SJCRH30 (cell line): ENCODE data around the gene PERCC1. TPM values are rescaled to one million over a fixed set of nuclear protein-coding genes. Genes with fewer than 3 reads are reported as not detected.
"Not testable (repeated sequence)": the region's sequence is repeated elsewhere in the genome, so short reads cannot be mapped to it uniquely, and the experiment has no call there.

Experiments used
- DNase-seq, 2 experiments: peaks; one replicate each; pipeline ENCODE4 v3.0.0-alpha.2; 2015 to 2020
- H3K27ac ChIP-seq: fragments of 250-450 bp; sonication (Bioruptor Pico); 2 replicates; pipeline ENCODE4 v1.5.1; 2020; ENCODE audit warnings: mild to moderate bottlenecking, moderate library complexity
- H3K27me3 ChIP-seq: fragments of 250-450 bp; sonication (Bioruptor Pico); 2 replicates; pipeline ENCODE4 v1.5.1; 2020; ENCODE audit warnings: mild to moderate bottlenecking, moderate library complexity
- H3K36me3 ChIP-seq: fragments of 250-450 bp; sonication (Bioruptor Pico); 2 replicates; pipeline ENCODE4 v1.5.1; 2020; ENCODE audit warnings: mild to moderate bottlenecking, moderate library complexity
- H3K4me1 ChIP-seq: fragments of 250-450 bp; sonication (Bioruptor Pico); 2 replicates; pipeline ENCODE4 v1.5.1; 2020; ENCODE audit warnings: mild to moderate bottlenecking, moderate library complexity
- H3K4me3 ChIP-seq: fragments of 250-450 bp; sonication (Bioruptor Pico); 2 replicates; pipeline ENCODE4 v1.5.1; 2020; ENCODE audit warnings: mild to moderate bottlenecking, moderate library complexity
- H3K9me3 ChIP-seq: fragments of 250-450 bp; sonication (Bioruptor Pico); replicated peaks from 2 replicates; pipeline ENCODE4 v1.5.1; 2020; ENCODE audit warnings: mild to moderate bottlenecking, moderate library complexity
- total RNA-seq: library from RNA; depleted of rRNA; stranded (reverse); fragments of >200 nt; shearing (Covaris generic); gene quantifications from 2 replicates; pipeline ENCODE4 v1.2.3, GENCODE V29; 2014

Gene PERCC1
- total RNA-seq, 1 experiment from 2014 or later: 111 TPM

DNA sequence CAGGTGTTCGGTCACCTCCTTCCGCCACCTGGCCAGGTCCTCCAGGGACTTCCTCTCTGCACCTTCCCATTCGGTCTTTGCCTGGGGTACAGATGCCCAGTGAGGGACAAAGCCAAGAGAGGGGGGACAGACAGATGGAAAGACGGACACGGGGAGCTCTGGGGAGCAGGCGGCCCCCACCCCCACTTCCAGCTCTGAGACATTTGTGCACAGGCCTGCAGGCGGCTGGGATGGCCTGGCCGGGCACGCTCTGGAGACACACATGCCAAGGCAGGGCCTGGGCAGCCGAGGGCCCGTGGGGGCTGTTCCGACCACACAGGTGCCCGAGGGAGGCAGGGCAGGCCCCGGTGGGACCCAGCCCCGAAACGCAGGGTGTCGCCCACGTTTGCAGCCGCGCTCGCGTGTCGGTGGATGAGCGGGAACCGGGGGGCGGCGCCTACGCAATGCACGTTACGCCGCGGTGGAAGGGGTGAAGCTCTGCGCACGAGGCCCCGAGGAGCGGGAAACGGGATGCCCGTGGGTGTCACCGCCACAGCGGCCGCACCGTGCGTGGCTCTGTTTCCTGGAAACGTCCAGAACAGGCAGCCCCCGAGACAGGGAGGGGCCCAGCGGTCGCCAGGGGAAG lies 6.0 kb downstream of the PERCC1 start:
- Histone ChIP-seq H3K4me3 (peak overlapping the region; percentile 33), H3K9me3 (no peaks in the 10 kb centered on the region), H3K27ac (peak overlapping the region; percentile 42), H3K4me1 (peaks cover 41% of the 10 kb centered on the region), H3K36me3 (peaks cover 16% of the 10 kb centered on the region), H3K27me3 (no peaks in the 10 kb centered on the region)
- DNase-seq: peak; percentile 68 to 73

- peaks cover 14% of the 10 kb centered on the region for H3K36me3 ChIP-seq
- peaks cover 41% of the 10 kb centered on the region for H3K4me1 ChIP-seq
- DNase-seq: peak; percentile 93 to 95
Observed at GRCh38 chr16:1437606-1438005, 6.7 kb downstream of the PERCC1 start.

GRCh38 chr16:1438229-1439057 lies 7.6 kb downstream of the PERCC1 start:
- Histone ChIP-seq H3K4me3 (peak overlapping the region; percentile 33), H3K9me3 (no peaks in the 10 kb centered on the region), H3K27me3 (no peaks in the 10 kb centered on the region), H3K27ac (peak overlapping the region; percentile 42; the same call in 1 of the 2 replicates), H3K36me3 (peaks cover 8% of the 10 kb centered on the region), H3K4me1 (peaks cover 41% of the 10 kb centered on the region)
- peak; percentile 63 to 74 for DNase-seq

More at GRCh38 chr16:1437606-1438005, 6.7 kb downstream of the PERCC1 start:
- no peaks in the 10 kb centered on the region for H3K9me3 ChIP-seq
- peak overlapping the region; percentile 42 for H3K27ac ChIP-seq
- H3K4me3 ChIP-seq: peak overlapping the region; percentile 33
- H3K27me3 ChIP-seq: no peaks in the 10 kb centered on the region

GRCh38 chr16:1439058-1439698 lies 8.3 kb downstream of the PERCC1 start:
- Histone ChIP-seq H3K4me3 (peak overlapping the region; percentile 33), H3K9me3 (no peaks in the 10 kb centered on the region), H3K27me3 (no peaks in the 10 kb centered on the region), H3K36me3 (0 out of 2 replicates have a peak, but pooled peaks cover under 1% of the 10 kb centered on the region), H3K27ac (peak overlapping the region; percentile 16; the same call in 1 of the 2 replicates), H3K4me1 (peaks cover 41% of the 10 kb centered on the region)
- peak; percentile 76 to 84 for DNase-seq

DNA sequence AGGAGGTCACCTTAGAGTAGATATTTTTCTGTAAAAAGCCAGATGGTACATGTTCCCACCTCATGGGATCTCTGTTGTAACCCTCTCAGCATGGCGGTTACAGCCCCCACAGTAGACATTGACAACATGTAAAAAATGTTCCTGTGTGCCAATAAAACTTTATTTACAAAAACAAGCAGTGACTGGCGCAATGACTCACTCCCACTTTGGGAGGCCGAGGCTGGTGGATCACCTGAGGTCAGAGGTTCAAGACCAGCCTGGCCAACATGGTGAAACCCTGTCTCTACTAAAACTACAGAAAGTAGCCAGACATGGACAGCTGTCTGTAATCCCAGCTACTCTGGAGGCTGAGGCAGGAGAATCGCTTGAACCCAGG lies 8.8 kb downstream of the PERCC1 start:
- peak overlapping the region; percentile 33; the same call in 1 of the 2 replicates for H3K4me3 ChIP-seq
- H3K27ac ChIP-seq, H3K36me3 ChIP-seq, DNase-seq, H3K27me3 ChIP-seq, H3K9me3 ChIP-seq: not testable (repeated sequence)
- H3K4me1 ChIP-seq: peaks cover 41% of the 10 kb centered on the region

DNA sequence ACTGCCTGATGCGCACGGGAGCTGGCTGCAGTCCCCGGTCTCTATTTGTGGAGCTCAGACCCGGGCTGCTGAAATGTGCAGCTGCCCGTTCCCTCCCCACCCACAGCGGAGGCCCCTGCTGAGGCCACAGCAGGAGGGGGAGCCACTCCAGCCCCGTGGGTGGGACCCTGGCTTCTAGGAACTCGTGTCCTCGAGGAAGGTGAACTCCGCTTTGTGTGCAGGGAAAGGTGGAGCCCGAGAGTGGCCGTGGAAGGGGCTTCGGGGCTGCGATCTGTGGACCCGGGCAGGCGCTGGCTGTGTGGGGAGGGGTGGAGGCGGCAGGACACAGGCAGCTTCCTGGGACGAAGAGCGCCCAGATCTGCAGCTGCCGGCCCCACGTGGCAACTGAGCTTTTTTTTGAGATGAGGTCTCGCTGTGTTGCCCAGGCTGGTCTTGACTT lies 10.5 kb downstream of the PERCC1 start:
- H3K9me3 ChIP-seq: no peaks in the 10 kb centered on the region
- no peaks in the 10 kb centered on the region for H3K36me3 ChIP-seq
- H3K4me1 ChIP-seq: peaks cover 28% of the 10 kb centered on the region
- H3K27me3 ChIP-seq: no peaks in the 10 kb centered on the region
- H3K27ac ChIP-seq: peak overlapping the region; percentile 40
- peak overlapping the region; percentile 31 for H3K4me3 ChIP-seq
- peak; percentile 74 to 80 for DNase-seq

DNA sequence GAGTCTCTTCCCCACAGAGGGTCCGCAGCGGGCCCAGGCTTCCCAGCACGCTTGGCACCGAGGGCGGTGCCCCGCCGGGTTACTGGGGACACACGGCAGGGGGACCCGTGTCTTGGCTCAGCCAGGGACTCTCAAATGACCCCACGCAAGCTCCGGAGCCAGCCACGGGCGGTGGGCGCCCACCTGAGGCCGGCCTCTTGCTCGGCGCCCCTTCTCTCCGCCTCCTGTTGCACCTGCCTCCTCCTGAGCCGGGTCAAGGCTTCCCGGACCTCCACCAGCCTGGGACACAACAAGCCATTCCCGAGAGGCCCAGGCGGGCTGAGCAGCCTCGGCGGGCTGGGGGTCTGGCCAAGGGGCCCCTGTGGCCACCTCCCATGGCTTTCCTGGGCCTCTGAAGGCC lies 11.8 kb downstream of the PERCC1 start:
- no peak overlapping the region for H3K4me3 ChIP-seq
- DNase-seq: no peak
- no peaks in the 10 kb centered on the region for H3K27me3 ChIP-seq
- no peak overlapping the region for H3K27ac ChIP-seq
- no peaks in the 10 kb centered on the region for H3K9me3 ChIP-seq
- H3K36me3 ChIP-seq: no peaks in the 10 kb centered on the region
- peaks cover 18% of the 10 kb centered on the region for H3K4me1 ChIP-seq

DNA sequence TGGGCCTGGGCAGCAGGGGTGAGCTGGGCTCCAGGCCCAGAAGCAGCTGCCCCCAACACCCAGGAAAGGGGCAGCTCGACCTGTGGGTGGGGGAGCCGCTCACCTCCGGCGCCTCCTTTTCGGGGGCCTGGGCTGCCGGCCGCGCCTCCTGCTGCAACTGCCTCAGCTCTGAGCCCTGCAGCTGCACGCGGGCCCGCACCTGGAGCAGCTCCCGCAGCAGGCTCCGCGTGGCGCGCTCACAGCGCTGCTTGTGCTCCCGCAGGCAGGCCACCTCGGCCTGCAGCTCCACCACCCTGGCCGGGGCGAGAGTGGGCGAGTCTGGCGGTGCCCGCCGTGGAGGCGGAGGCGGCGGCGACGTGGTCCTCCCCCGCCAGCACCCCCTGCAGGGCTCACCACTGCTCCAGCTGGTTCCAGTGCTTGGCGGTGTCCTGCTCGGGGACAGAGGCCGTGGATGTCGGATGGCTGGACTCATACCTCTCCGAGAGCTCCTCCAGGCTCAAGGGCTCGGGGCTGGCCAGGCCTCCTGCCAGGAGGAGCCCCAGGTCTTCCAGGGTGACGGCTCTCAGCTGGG lies 12.6 kb downstream of the PERCC1 start:
- Histone ChIP-seq H3K4me1 (peaks cover 11% of the 10 kb centered on the region; the same call in 1 of the 2 replicates), H3K36me3 (no peaks in the 10 kb centered on the region), H3K9me3 (no peaks in the 10 kb centered on the region), H3K4me3 (no peak overlapping the region), H3K27me3 (no peaks in the 10 kb centered on the region), H3K27ac (no peak overlapping the region)
- peak in 1 of 2 experiments; percentile 12 for DNase-seq

DNA sequence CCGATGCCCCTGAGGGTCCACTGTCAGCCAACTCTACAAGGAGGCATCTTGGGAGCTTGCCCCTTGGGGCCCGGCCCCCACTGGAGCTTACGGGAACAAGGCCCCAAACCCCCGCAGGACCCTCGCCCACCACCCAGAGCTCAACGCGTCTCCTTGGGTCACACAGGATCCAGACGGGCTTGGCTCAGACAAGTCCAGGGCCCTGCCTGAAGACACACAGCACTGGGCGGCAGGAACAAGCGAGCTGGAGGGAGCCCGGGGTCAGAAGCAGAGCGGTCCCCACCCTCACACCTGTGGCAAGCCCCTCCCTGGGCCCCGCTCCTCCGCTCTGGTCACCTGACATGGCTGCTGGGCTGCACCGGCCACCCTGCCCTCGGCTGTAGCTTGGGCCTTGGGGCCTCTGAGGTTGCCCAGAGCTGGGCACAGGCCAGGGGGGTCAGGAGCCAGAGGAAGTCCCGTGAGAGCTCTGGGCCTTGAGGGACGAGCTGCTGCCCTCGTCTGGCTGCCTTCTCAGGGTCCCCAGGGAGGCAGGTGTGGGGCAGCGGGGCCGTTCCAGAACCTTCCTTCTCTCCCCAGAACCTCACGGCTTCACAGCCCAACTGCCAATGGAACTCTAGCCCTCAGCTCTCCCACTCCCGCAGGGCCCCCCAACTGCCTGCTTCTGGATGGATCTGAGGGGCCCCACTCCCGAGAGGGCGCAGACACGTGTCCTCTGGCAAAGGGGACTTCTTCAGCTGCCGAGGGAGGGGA lies 13.3 kb downstream of the PERCC1 start, which contains the start of gene CCDC154:
TSS of gene CCDC154 (minus strand) at position 577 of the 750 bp plus-strand sequence. CDS start at position 343, 234 bp downstream.
- Histone ChIP-seq H3K27ac (no peak within 1 kb of the TSS), H3K36me3 (no peaks in the 10 kb centered on the region), H3K4me1 (peaks cover 6% of the 10 kb centered on the region; the same call in 1 of the 2 replicates), H3K4me3 (no peak within 1 kb of the TSS), H3K27me3 (no peaks in the 10 kb centered on the region), H3K9me3 (no peaks in the 10 kb centered on the region)
- DNase-seq: no peak

DNA sequence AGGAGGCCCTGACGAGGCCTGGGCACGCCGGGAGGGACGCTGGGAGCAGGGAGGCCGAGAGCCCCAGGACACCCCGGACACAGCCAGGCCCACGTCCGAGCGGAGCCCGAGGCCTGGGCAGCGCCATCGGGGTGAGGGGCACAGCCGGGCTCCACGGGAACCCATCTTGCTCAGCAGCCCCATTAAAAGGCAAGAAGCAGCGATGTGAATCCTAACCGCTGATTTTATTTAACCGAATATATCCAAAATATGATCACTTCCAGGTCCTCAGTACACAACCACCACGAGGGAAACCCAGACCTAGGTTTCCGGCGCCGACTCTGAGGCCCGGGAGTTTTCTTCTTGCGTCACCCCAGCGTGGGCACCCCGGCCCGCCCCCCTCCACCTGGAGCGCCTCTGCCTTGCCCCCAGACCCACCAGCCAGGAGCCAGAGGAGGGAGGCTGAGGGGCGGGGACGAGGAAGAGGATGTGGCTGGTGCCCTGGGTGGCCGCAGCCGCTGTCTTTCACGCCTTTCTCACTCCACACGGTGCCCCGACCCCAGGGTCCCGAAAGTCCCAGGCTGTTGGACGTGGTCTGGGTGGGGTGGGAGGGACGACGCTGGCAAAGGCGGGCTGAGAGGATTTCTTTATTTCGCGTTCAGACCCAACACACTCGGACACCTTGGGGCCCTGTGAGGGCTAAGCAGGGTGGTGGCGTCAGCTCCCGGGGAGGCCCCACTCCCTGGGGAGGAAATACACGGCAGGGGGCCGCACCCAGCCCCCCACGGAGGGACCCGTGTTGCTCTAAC lies 14.0 kb downstream of the PERCC1 start:
- H3K9me3 ChIP-seq: no peaks in the 10 kb centered on the region
- no peak overlapping the region for H3K4me3 ChIP-seq
- no peaks in the 10 kb centered on the region for H3K27me3 ChIP-seq
- no peaks in the 10 kb centered on the region for H3K36me3 ChIP-seq
- no peak overlapping the region for H3K27ac ChIP-seq
- no peak for DNase-seq
- no peaks in the 10 kb centered on the region for H3K4me1 ChIP-seq

- DNase-seq: no peak
- H3K4me3 ChIP-seq: no peak overlapping the region
- no peaks in the 10 kb centered on the region for H3K4me1 ChIP-seq
- no peak overlapping the region for H3K27ac ChIP-seq
- no peaks in the 10 kb centered on the region for H3K36me3 ChIP-seq
- no peaks in the 10 kb centered on the region for H3K27me3 ChIP-seq
- no peaks in the 10 kb centered on the region for H3K9me3 ChIP-seq
Observed at GRCh38 chr16:1445518-1446203, 14.8 kb downstream of the PERCC1 start.

- Histone ChIP-seq H3K4me3 (no peak overlapping the region), H3K4me1 (no peaks in the 10 kb centered on the region), H3K27ac (no peak overlapping the region), H3K36me3 (no peaks in the 10 kb centered on the region), H3K9me3 (no peaks in the 10 kb centered on the region), H3K27me3 (no peaks in the 10 kb centered on the region)
- no peak for DNase-seq
Observed at GRCh38 chr16:1446296-1447080, 15.6 kb downstream of the PERCC1 start.
